ENCODE results near the gene DCDC1.

Gene DCDC1

GRCh38 chr11:30916764-30917163 is 452.8 kb downstream of the DCDC1 start:
- no peaks in the 10 kb centered on the region for H3K36me3 ChIP-seq (ENCODE audit: control insufficient read depth, insufficient read depth, low read length)
- no peaks in the 10 kb centered on the region for H3K4me1 ChIP-seq (ENCODE audit: control insufficient read depth, insufficient read depth, low read length)
- H3K9ac ChIP-seq (ENCODE audit: low read length): no peak overlapping the region
- H3K4me3 ChIP-seq (ENCODE audit: low read length): no peak overlapping the region
- H3K27me3 ChIP-seq (ENCODE audit: control insufficient read depth, insufficient read depth, low read length): no peaks in the 10 kb centered on the region
- no peaks in the 10 kb centered on the region for H3K9me3 ChIP-seq (ENCODE audit: control insufficient read depth, low read length)

- Histone ChIP-seq H3K9me3 (ENCODE audit: control insufficient read depth, low read length) (no peaks in the 10 kb centered on the region), H3K27me3 (ENCODE audit: control insufficient read depth, insufficient read depth, low read length) (no peaks in the 10 kb centered on the region), H3K4me1 (ENCODE audit: control insufficient read depth, insufficient read depth, low read length) (no peaks in the 10 kb centered on the region), H3K9ac (ENCODE audit: low read length) (no peak overlapping the region), H3K4me3 (ENCODE audit: low read length) (no peak overlapping the region), H3K36me3 (ENCODE audit: control insufficient read depth, insufficient read depth, low read length) (no peaks in the 10 kb centered on the region)
Measured at GRCh38 chr11:30914143-30914762, 455.3 kb downstream of the DCDC1 start.

GRCh38 chr11:30911247-30911646 is 458.3 kb downstream of the DCDC1 start:
- Histone ChIP-seq H3K9me3 (ENCODE audit: control insufficient read depth, low read length) (no peaks in the 10 kb centered on the region), H3K9ac (ENCODE audit: low read length) (no peak overlapping the region), H3K27me3 (ENCODE audit: control insufficient read depth, insufficient read depth, low read length) (no peaks in the 10 kb centered on the region), H3K4me1 (ENCODE audit: control insufficient read depth, insufficient read depth, low read length) (no peaks in the 10 kb centered on the region), H3K36me3 (ENCODE audit: control insufficient read depth, insufficient read depth, low read length) (no peaks in the 10 kb centered on the region), H3K4me3 (ENCODE audit: low read length) (no peak overlapping the region)

GRCh38 chr11:30908857-30909256 is 460.7 kb downstream of the DCDC1 start:
- Histone ChIP-seq H3K36me3 (ENCODE audit: control insufficient read depth, insufficient read depth, low read length) (no peaks in the 10 kb centered on the region), H3K4me1 (ENCODE audit: control insufficient read depth, insufficient read depth, low read length) (no peaks in the 10 kb centered on the region), H3K9me3 (ENCODE audit: control insufficient read depth, low read length) (no peaks in the 10 kb centered on the region), H3K4me3 (ENCODE audit: low read length) (no peak overlapping the region), H3K27me3 (ENCODE audit: control insufficient read depth, insufficient read depth, low read length) (no peaks in the 10 kb centered on the region), H3K9ac (ENCODE audit: low read length) (no peak overlapping the region)

GRCh38 chr11:30908272-30908671 is 461.3 kb downstream of the DCDC1 start:
- Histone ChIP-seq H3K4me3 (ENCODE audit: low read length) (no peak overlapping the region), H3K4me1 (ENCODE audit: control insufficient read depth, insufficient read depth, low read length) (no peaks in the 10 kb centered on the region), H3K9me3 (ENCODE audit: control insufficient read depth, low read length) (no peaks in the 10 kb centered on the region), H3K36me3 (ENCODE audit: control insufficient read depth, insufficient read depth, low read length) (no peaks in the 10 kb centered on the region), H3K27me3 (ENCODE audit: control insufficient read depth, insufficient read depth, low read length) (no peaks in the 10 kb centered on the region), H3K9ac (ENCODE audit: low read length) (no peak overlapping the region)

- Histone ChIP-seq H3K27me3 (ENCODE audit: control insufficient read depth, insufficient read depth, low read length) (no peaks in the 10 kb centered on the region), H3K36me3 (ENCODE audit: control insufficient read depth, insufficient read depth, low read length) (no peaks in the 10 kb centered on the region), H3K9me3 (ENCODE audit: control insufficient read depth, low read length) (no peaks in the 10 kb centered on the region)
Measured at GRCh38 chr11:30902929-30903328, 466.6 kb downstream of the DCDC1 start.

GRCh38 chr11:30895046-30895445 is 474.5 kb downstream of the DCDC1 start:
- Histone ChIP-seq H3K9me3 (ENCODE audit: control insufficient read depth, low read length) (no peaks in the 10 kb centered on the region), H3K9ac (ENCODE audit: low read length) (no peak overlapping the region), H3K27me3 (ENCODE audit: control insufficient read depth, insufficient read depth, low read length) (no peaks in the 10 kb centered on the region), H3K4me1 (ENCODE audit: control insufficient read depth, insufficient read depth, low read length) (no peaks in the 10 kb centered on the region), H3K36me3 (ENCODE audit: control insufficient read depth, insufficient read depth, low read length) (no peaks in the 10 kb centered on the region), H3K4me3 (ENCODE audit: low read length) (no peak overlapping the region)

More at GRCh38 chr11:30902929-30903328, 466.6 kb downstream of the DCDC1 start:
- no peaks in the 10 kb centered on the region for H3K4me1 ChIP-seq (ENCODE audit: control insufficient read depth, insufficient read depth, low read length)
- no peak overlapping the region for H3K9ac ChIP-seq (ENCODE audit: low read length)
- H3K4me3 ChIP-seq (ENCODE audit: low read length): no peak overlapping the region

GRCh38 chr11:30893318-30893717 is 476.2 kb downstream of the DCDC1 start:
- no peak overlapping the region for H3K9ac ChIP-seq (ENCODE audit: low read length)
- no peak overlapping the region for H3K4me3 ChIP-seq (ENCODE audit: low read length)
- no peaks in the 10 kb centered on the region for H3K4me1 ChIP-seq (ENCODE audit: control insufficient read depth, insufficient read depth, low read length)
- H3K27me3 ChIP-seq (ENCODE audit: control insufficient read depth, insufficient read depth, low read length): no peaks in the 10 kb centered on the region
- H3K36me3 ChIP-seq (ENCODE audit: control insufficient read depth, insufficient read depth, low read length): no peaks in the 10 kb centered on the region
- H3K9me3 ChIP-seq (ENCODE audit: control insufficient read depth, low read length): no peaks in the 10 kb centered on the region

GRCh38 chr11:30889143-30889794 is 480.3 kb downstream of the DCDC1 start:
- no peaks in the 10 kb centered on the region for H3K36me3 ChIP-seq (ENCODE audit: control insufficient read depth, insufficient read depth, low read length)
- H3K4me3 ChIP-seq (ENCODE audit: low read length): no peak overlapping the region
- no peak overlapping the region for H3K9ac ChIP-seq (ENCODE audit: low read length)
- no peaks in the 10 kb centered on the region for H3K9me3 ChIP-seq (ENCODE audit: control insufficient read depth, low read length)
- no peaks in the 10 kb centered on the region for H3K27me3 ChIP-seq (ENCODE audit: control insufficient read depth, insufficient read depth, low read length)
- no peaks in the 10 kb centered on the region for H3K4me1 ChIP-seq (ENCODE audit: control insufficient read depth, insufficient read depth, low read length)

GRCh38 chr11:30879322-30880005 is 490.1 kb downstream of the DCDC1 start:
- H3K9ac ChIP-seq (ENCODE audit: low read length): no peak overlapping the region
- no peaks in the 10 kb centered on the region for H3K27me3 ChIP-seq (ENCODE audit: control insufficient read depth, insufficient read depth, low read length)
- no peak overlapping the region for H3K4me3 ChIP-seq (ENCODE audit: low read length)
- no peaks in the 10 kb centered on the region for H3K4me1 ChIP-seq (ENCODE audit: control insufficient read depth, insufficient read depth, low read length)
- H3K9me3 ChIP-seq (ENCODE audit: control insufficient read depth, low read length): no peaks in the 10 kb centered on the region
- no peaks in the 10 kb centered on the region for H3K36me3 ChIP-seq (ENCODE audit: control insufficient read depth, insufficient read depth, low read length)

- H3K4me3 ChIP-seq (ENCODE audit: low read length): no peak overlapping the region
- no peaks in the 10 kb centered on the region for H3K4me1 ChIP-seq (ENCODE audit: control insufficient read depth, insufficient read depth, low read length)
- no peaks in the 10 kb centered on the region for H3K9me3 ChIP-seq (ENCODE audit: control insufficient read depth, low read length)
- H3K9ac ChIP-seq (ENCODE audit: low read length): no peak overlapping the region
- H3K36me3 ChIP-seq (ENCODE audit: control insufficient read depth, insufficient read depth, low read length): no peaks in the 10 kb centered on the region
- H3K27me3 ChIP-seq (ENCODE audit: control insufficient read depth, insufficient read depth, low read length): no peaks in the 10 kb centered on the region
Measured at GRCh38 chr11:30878400-30878799, 491.1 kb downstream of the DCDC1 start.

- Histone ChIP-seq H3K36me3 (ENCODE audit: control insufficient read depth, insufficient read depth, low read length) (no peaks in the 10 kb centered on the region), H3K4me1 (ENCODE audit: control insufficient read depth, insufficient read depth, low read length) (no peaks in the 10 kb centered on the region), H3K27me3 (ENCODE audit: control insufficient read depth, insufficient read depth, low read length) (no peaks in the 10 kb centered on the region), H3K9me3 (ENCODE audit: control insufficient read depth, low read length) (no peaks in the 10 kb centered on the region), H3K4me3 (ENCODE audit: low read length) (no peak overlapping the region), H3K9ac (ENCODE audit: low read length) (no peak overlapping the region)
Measured at GRCh38 chr11:30876663-30877396, 492.7 kb downstream of the DCDC1 start.

Measured in mucosa of stomach (tissue), 1 donor.